Brain pericyte (primary cell): ENCODE data around the gene CSTPP1.
"Not testable (repeated sequence)": the region's sequence is repeated elsewhere in the genome, so short reads cannot be mapped to it uniquely, and the experiment has no call there.

ENCODE experiments used
- DNase-seq: peaks from one replicate; pipeline ENCODE4 v3.0.0-alpha.2; 2012; ENCODE audit warnings: low read depth, low spot score

CSTPP1 gene

GRCh38 chr11:47202576-47202975 is 266.0 kb downstream of the CSTPP1 start:
- no peak for DNase-seq

- no peak for DNase-seq
Observed at GRCh38 chr11:47204637-47204989, 268.1 kb downstream of the CSTPP1 start.

GRCh38 chr11:47206577-47206976 is 270.0 kb downstream of the CSTPP1 start:
- DNase-seq, result not testable (repeated sequence)

GRCh38 chr11:47207459-47207858 is 270.9 kb downstream of the CSTPP1 start:
- DNase-seq, result no peak

GRCh38 chr11:47208008-47208552 is 271.5 kb downstream of the CSTPP1 start:
- DNase-seq, result not testable (repeated sequence)

- no peak for DNase-seq
Observed at GRCh38 chr11:47208628-47209027, 272.1 kb downstream of the CSTPP1 start.
